ENCODE measurements around the gene CCDC183.

- TF ChIP-seq POLR2AphosphoS5 (IDR thresholded peaks at IDR 0.05; ENCODE audit: low read depth, low read length) (no peak), POLR2A (IDR thresholded peaks at IDR 0.05; ENCODE audit: low read depth, low read length) (no peak)
Measured at GRCh38 chr9:136854842-136855460, 58.8 kb downstream of the CCDC183 start.

All from GM12892 (cell line).